Right lobe of liver (tissue), 6 donors: Measurements from ENCODE around the gene PRDM16. TPM values are rescaled to one million over a fixed set of nuclear protein-coding genes. Genes with fewer than 3 reads are reported as not detected.

Source experiments
- ATAC-seq, 4 donors: fragments of 200-7000 bp; cut with Tn5 transposase; one replicate each; pipeline ENCODE4 v1.9.1; 2020; ENCODE audit warnings: mild to moderate bottlenecking in 4 of 4, moderate library complexity in 4 of 4
- DNase-seq, 3 donors: peaks; one replicate each; pipeline ENCODE4 v3.0.0-alpha.2; 2020
- H3K27ac ChIP-seq, 3 donors: fragments of 200-600 bp; one replicate each; pipeline ENCODE4 v1.8.0; 2022
- H3K27me3 ChIP-seq, 2 donors: fragments of 200-600 bp; one replicate each; pipeline ENCODE4 v1.8.0; 2022
- H3K36me3 ChIP-seq, 4 donors: fragments of 200-600 bp; sonication (generic) in 1 of 4; one replicate each; pipeline versions ENCODE4 v1.5.1 to v1.8.0; 2017 to 2022; ENCODE audit warnings: control low read depth in 1 of 4
- H3K4me1 ChIP-seq, 4 donors: fragments of 200-600 bp; sonication (generic) in 1 of 4; one replicate each; pipeline versions ENCODE4 v1.5.1 to v1.8.0; 2017 to 2022; ENCODE audit warnings: control low read depth in 1 of 4
- H3K4me3 ChIP-seq, 3 donors: fragments of 200-600 bp; one replicate each; pipeline ENCODE4 v1.8.0; 2022
- H3K9me3 ChIP-seq, 4 donors: fragments of 200-600 bp; sonication (generic) in 1 of 4; one replicate each; pipeline versions ENCODE4 v1.5.1 to v1.8.0; 2017 to 2022; ENCODE audit warnings: control low read depth in 1 of 4
- CTCF ChIP-seq, 4 donors: fragments of 200-600 bp in 3 of 4; fragments of 450-650 bp in 1 of 4; IDR thresholded peaks; one replicate each; pipeline versions ENCODE4 v1.5.1 to v1.8.0; 2016 to 2022; ENCODE audit warnings: antibody characterized with exemption in 4 of 4, mild to moderate bottlenecking in 2 of 4
- POLR2A ChIP-seq: fragments of 450-650 bp; IDR thresholded peaks from one replicate; pipeline ENCODE4 v1.6.1; 2017; ENCODE audit warnings: antibody characterized with exemption, mild to moderate bottlenecking
- WGBS: methylation state at CpG from one replicate; pipeline ENCODE4 v1.1.6; 2018; ENCODE audit warnings: low coverage, low lambda C conversion rate; ENCODE audit not compliant: insufficient coverage; ENCODE audit errors: missing lambda C conversion rate; 5-methylcytosine and 5-hydroxymethylcytosine counted together
- intact Hi-C, 2 donors: fragments of 100-400 bp; cut with DNase I; formaldehyde crosslinking; loops; one replicate each; pipeline versions ENCODE4 v1.11.2 to v1.14.1; 2022
- total RNA-seq, 6 experiments: library from RNA; depleted of rRNA in 2 of 6; stranded (reverse); fragments of >200 nt in 2 of 6; fragmentation: NEBNext Ultra II Directional in 3 of 6; extraction: Animal tissue kit (Norgen Biotek cat#: 25700) in 3 of 6; gene quantifications; one replicate each; pipeline versions ENCODE4 v1.1.0 to v1.2.4, GENCODE V29; 2016 to 2023
- donor health status: DM: no; HTN: yes; CAD: no.
- donor health status: DM: no; HTN: no; CAD: no.
- donor health status: DM: no; HTN: no; CAD: no.
- donor health status: DM: no; HTN: yes; CAD: no.
- donor health status: DM: no; HTN: yes; CAD: no.

PRDM16 gene
- total RNA-seq, 6 experiments from 2014 or later = 0.06 to 0.75 (median 0.28) TPM

- no peak overlapping the region for H3K27ac ChIP-seq
- intact Hi-C loops = no loop called here
- no CpG with 5 or more reads among the region's 3 CpGs for WGBS
- H3K4me1 ChIP-seq = peaks cover 0 to 19% (median 6%) of the 10 kb centered on the region in 4 donors
- no peaks in the 10 kb centered on the region for H3K36me3 ChIP-seq
- ATAC-seq = peak; percentile 47 to 84 (median 55)
- no peak overlapping the region for H3K4me3 ChIP-seq
- DNase-seq = peak in 1 of 3 donors; percentile 63
- TF ChIP-seq CTCF (IDR thresholded peaks at IDR 0.05) = no peak
- no peak for TF ChIP-seq POLR2A
- H3K27me3 ChIP-seq = no peaks in the 10 kb centered on the region
- H3K9me3 ChIP-seq = no peaks in the 10 kb centered on the region
Measured at GRCh38 chr1:3124246-3124645, 55.2 kb downstream of the PRDM16 start.

GRCh38 chr1:3125078-3125477, 56.1 kb downstream of the PRDM16 start:
- peaks cover 0 to 19% (median 6%) of the 10 kb centered on the region in 4 donors for H3K4me1 ChIP-seq
- no peaks in the 10 kb centered on the region for H3K36me3 ChIP-seq
- no peaks in the 10 kb centered on the region for H3K9me3 ChIP-seq
- WGBS = 93% methylated on average over 2 of the region's 15 CpGs
- DNase-seq = no peak
- no peak overlapping the region for H3K4me3 ChIP-seq
- no peak for ATAC-seq
- no peak for TF ChIP-seq CTCF (IDR thresholded peaks at IDR 0.05)
- TF ChIP-seq POLR2A = no peak
- H3K27me3 ChIP-seq = no peaks in the 10 kb centered on the region
- no peak overlapping the region for H3K27ac ChIP-seq
- intact Hi-C loops = no loop called here

- WGBS = 41% methylated on average over 9 of the region's 47 CpGs
- TF ChIP-seq CTCF (IDR thresholded peaks at IDR 0.05) (no peak), POLR2A (no peak)
- ATAC-seq (peak; percentile 61 to 74 (median 68)), DNase-seq (no peak)
- Histone ChIP-seq H3K4me3 (no peak overlapping the region), H3K36me3 (no peaks in the 10 kb centered on the region), H3K4me1 (peaks cover 0 to 19% (median 6%) of the 10 kb centered on the region in 4 donors), H3K9me3 (no peaks in the 10 kb centered on the region), H3K27me3 (no peaks in the 10 kb centered on the region), H3K27ac (no peak overlapping the region)
- intact Hi-C loops = no loop called here
Measured at GRCh38 chr1:3125546-3126368, 56.8 kb downstream of the PRDM16 start.

GRCh38 chr1:3126756-3127678, 58.0 kb downstream of the PRDM16 start:
- no peak overlapping the region for H3K27ac ChIP-seq
- H3K27me3 ChIP-seq = no peaks in the 10 kb centered on the region
- TF ChIP-seq CTCF (IDR thresholded peaks at IDR 0.05) = no peak
- no peak for TF ChIP-seq POLR2A
- no peak overlapping the region for H3K4me3 ChIP-seq
- peaks cover 0 to 19% (median 6%) of the 10 kb centered on the region in 4 donors for H3K4me1 ChIP-seq
- no peaks in the 10 kb centered on the region for H3K36me3 ChIP-seq
- ATAC-seq (no peak), DNase-seq (no peak)
- 76% methylated on average over 14 of the region's 28 CpGs for WGBS
- no peaks in the 10 kb centered on the region for H3K9me3 ChIP-seq
- intact Hi-C loops = no loop called here
